ENCODE results near the gene LAMC2. TPM values are rescaled to one million over a fixed set of nuclear protein-coding genes. Genes with fewer than 3 reads are reported as not detected.

LAMC2 gene
- total and polyA plus RNA-seq, 8 donors: 38.1 to 104 (median 46.6) TPM

DNA sequence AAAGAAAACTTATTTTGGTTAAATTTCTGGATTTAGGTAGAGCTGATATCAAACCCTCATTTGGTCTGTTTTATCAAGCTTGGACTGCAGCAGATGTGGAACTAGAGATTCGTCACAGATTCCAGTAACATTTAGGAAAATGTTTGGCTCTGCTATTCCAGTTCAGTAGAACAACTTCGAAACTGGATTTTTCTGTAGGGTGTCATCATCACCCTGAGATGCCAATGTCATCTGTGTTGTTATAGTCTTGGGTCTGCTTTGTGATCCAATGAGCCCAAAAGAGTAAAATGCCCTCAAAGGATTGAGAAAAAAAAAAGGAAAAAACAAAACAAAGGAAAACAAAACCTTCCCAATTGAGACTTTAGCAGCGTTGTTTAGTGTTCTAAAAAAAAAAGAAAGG, 55.4 kb downstream of the LAMC2 start:
- intact Hi-C loops (cut with DNase I): no loop called here
- no peak for TF ChIP-seq CTCF (IDR thresholded peaks at IDR 0.05)
- DNase-seq (no peak), ATAC-seq (no peak)
- Histone ChIP-seq H3K4me3 (no peak overlapping the region), H3K36me3 (no peaks in the 10 kb centered on the region), H3K9me3 (no peaks in the 10 kb centered on the region), H3K4me1 (peaks cover 2 to 59% of the 10 kb centered on the region in 2 donors), H3K27ac (peak overlapping the region in 1 of 2 donors; percentile 86), H3K27me3 (no peaks in the 10 kb centered on the region)

DNA sequence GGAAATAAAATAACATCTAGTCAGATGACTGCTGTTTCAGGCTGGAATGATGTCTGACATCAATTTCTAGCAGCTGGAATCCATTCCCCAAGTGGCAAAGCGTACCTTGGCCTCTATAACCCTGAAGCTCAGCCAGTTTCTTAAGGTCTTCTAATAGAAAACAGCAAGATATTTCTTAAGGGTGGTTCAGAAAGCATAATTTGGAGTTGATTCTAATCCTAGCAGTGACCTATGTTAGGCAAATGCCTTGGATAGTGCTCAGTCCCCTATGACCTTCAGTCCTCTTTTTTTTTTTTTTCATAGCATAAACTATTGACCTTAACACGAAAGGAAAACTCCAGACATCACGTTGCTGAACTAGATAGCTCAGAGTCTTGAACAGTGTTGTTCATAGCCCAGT, 56.5 kb downstream of the LAMC2 start:
- H3K9me3 ChIP-seq: no peaks in the 10 kb centered on the region
- H3K27me3 ChIP-seq: no peaks in the 10 kb centered on the region
- no peaks in the 10 kb centered on the region for H3K36me3 ChIP-seq
- H3K4me3 ChIP-seq: no peak overlapping the region
- intact Hi-C loops (cut with DNase I): no loop called here
- ATAC-seq (no peak), DNase-seq (no peak)
- peak overlapping the region in 1 of 2 donors; percentile 86 for H3K27ac ChIP-seq
- H3K4me1 ChIP-seq: peaks cover 2 to 59% of the 10 kb centered on the region in 2 donors
- no peak for TF ChIP-seq CTCF (IDR thresholded peaks at IDR 0.05)

GRCh38 chr1:183243161-183244050, 57.3 kb downstream of the LAMC2 start:
- ATAC-seq: peak; percentile 70
- Histone ChIP-seq H3K27ac (peak overlapping the region in 1 of 2 donors; percentile 86), H3K9me3 (no peaks in the 10 kb centered on the region), H3K4me1 (peaks cover 2 to 54% of the 10 kb centered on the region in 2 donors), H3K27me3 (no peaks in the 10 kb centered on the region), H3K36me3 (no peaks in the 10 kb centered on the region), H3K4me3 (no peak overlapping the region)
- intact Hi-C loops (cut with DNase I): no loop called here
- no peak for TF ChIP-seq CTCF (IDR thresholded peaks at IDR 0.05)
- DNase-seq: no peak

DNA sequence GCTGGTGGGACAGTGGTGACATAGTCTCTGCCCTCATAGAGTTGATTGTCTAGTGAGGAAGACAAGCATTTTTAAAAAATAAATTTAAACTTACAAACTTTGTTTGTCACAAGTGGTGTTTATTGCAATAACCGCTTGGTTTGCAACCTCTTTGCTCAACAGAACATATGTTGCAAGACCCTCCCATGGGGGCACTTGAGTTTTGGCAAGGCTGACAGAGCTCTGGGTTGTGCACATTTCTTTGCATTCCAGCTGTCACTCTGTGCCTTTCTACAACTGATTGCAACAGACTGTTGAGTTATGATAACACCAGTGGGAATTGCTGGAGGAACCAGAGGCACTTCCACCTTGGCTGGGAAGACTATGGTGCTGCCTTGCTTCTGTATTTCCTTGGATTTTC, 58.4 kb downstream of the LAMC2 start:
- Histone ChIP-seq H3K4me3 (no peak overlapping the region), H3K9me3 (no peaks in the 10 kb centered on the region), H3K27me3 (no peaks in the 10 kb centered on the region), H3K36me3 (no peaks in the 10 kb centered on the region), H3K4me1 (peaks cover 2 to 49% of the 10 kb centered on the region in 2 donors), H3K27ac (peak overlapping the region in 1 of 2 donors; percentile 86)
- no peak for TF ChIP-seq CTCF (IDR thresholded peaks at IDR 0.05)
- peak in 1 of 4 donors; percentile 48 for DNase-seq
- peak; percentile 65 for ATAC-seq
- intact Hi-C loops (cut with DNase I): no loop called here

- Histone ChIP-seq H3K4me1 (peaks cover 2 to 49% of the 10 kb centered on the region in 2 donors), H3K36me3 (no peaks in the 10 kb centered on the region), H3K4me3 (no peak overlapping the region), H3K27me3 (no peaks in the 10 kb centered on the region), H3K9me3 (no peaks in the 10 kb centered on the region), H3K27ac (peak overlapping the region in 1 of 2 donors; percentile 86)
- ATAC-seq (no peak), DNase-seq (no peak)
- intact Hi-C loops (cut with DNase I): no loop called here
- no peak for TF ChIP-seq CTCF (IDR thresholded peaks at IDR 0.05)
Observed at GRCh38 chr1:183245357-183245756, 59.3 kb downstream of the LAMC2 start.

Measured in left lung (tissue), 10 donors.